ENCODE data around the gene SDHAF1.
"Not testable (repeated sequence)": the region's sequence is repeated elsewhere in the genome, so short reads cannot be mapped to it uniquely, and the experiment has no call there.

Gene SDHAF1

GRCh38 chr19:35995048-35995993 lies at the start of gene SDHAF1:
Gene SDHAF1, plus strand, starts transcription at chr19:35995188. Its CDS starts 87 bp downstream, at chr19:35995275.
- H3K4me3 ChIP-seq (ENCODE audit: low read depth, low read length), result peak within 1 kb of the TSS; percentile 71
- TF ChIP-seq CTCF (IDR thresholded peaks at IDR 0.05; ENCODE audit: low read depth, low read length), result no peak
- in situ Hi-C loops (cut with HindIII; ENCODE audit: low sequenced_read_pairs), result no loop called here

GRCh38 chr19:35946203-35946602 lies 48.8 kb upstream of the SDHAF1 start:
- no peak for DNase-seq (ENCODE audit: low read depth, low spot score)
- in situ Hi-C loops (cut with HindIII; ENCODE audit: low sequenced_read_pairs), result no loop called here
- no peak overlapping the region for H3K4me3 ChIP-seq (ENCODE audit: low read depth, low read length)
- no peak for TF ChIP-seq CTCF (IDR thresholded peaks at IDR 0.05; ENCODE audit: low read depth, low read length)

More at GRCh38 chr19:35995048-35995993, at the start of gene SDHAF1:
- DNase-seq (ENCODE audit: low read depth, low spot score), result peak; percentile 93

- H3K4me3 ChIP-seq (ENCODE audit: low read depth, low read length), result no peak overlapping the region
- DNase-seq (ENCODE audit: low read depth, low spot score), result no peak
- in situ Hi-C loops (cut with HindIII; ENCODE audit: low sequenced_read_pairs), result no loop called here
- TF ChIP-seq CTCF (IDR thresholded peaks at IDR 0.05; ENCODE audit: low read depth, low read length), result no peak
Measured at GRCh38 chr19:35949131-35949530, 45.9 kb upstream of the SDHAF1 start.

- no peak overlapping the region for H3K4me3 ChIP-seq (ENCODE audit: low read depth, low read length)
- in situ Hi-C loops (cut with HindIII; ENCODE audit: low sequenced_read_pairs), result no loop called here
- no peak for TF ChIP-seq CTCF (IDR thresholded peaks at IDR 0.05; ENCODE audit: low read depth, low read length)
- no peak for DNase-seq (ENCODE audit: low read depth, low spot score)
Measured at GRCh38 chr19:35955881-35956634, 38.9 kb upstream of the SDHAF1 start.

GRCh38 chr19:35957411-35957810 lies 37.6 kb upstream of the SDHAF1 start:
- DNase-seq (ENCODE audit: low read depth, low spot score); in situ Hi-C loops (cut with HindIII; ENCODE audit: low sequenced_read_pairs); H3K4me3 ChIP-seq (ENCODE audit: low read depth, low read length): not testable (repeated sequence)

- no peak for TF ChIP-seq CTCF (IDR thresholded peaks at IDR 0.05; ENCODE audit: low read depth, low read length)
- in situ Hi-C loops (cut with HindIII; ENCODE audit: low sequenced_read_pairs), result no loop called here
- DNase-seq (ENCODE audit: low read depth, low spot score), result no peak
- H3K4me3 ChIP-seq (ENCODE audit: low read depth, low read length), result no peak overlapping the region
Measured at GRCh38 chr19:35958660-35959039, 36.3 kb upstream of the SDHAF1 start.

Measured in astrocyte of the spinal cord (primary cell).